Uterine smooth muscle cell (primary cell): ENCODE results near the gene GTF2IRD2. TPM values are rescaled to one million over a fixed set of nuclear protein-coding genes. Genes with fewer than 3 reads are reported as not detected.

Source experiments
- total RNA-seq: library from RNA; depleted of rRNA; stranded (reverse); fragments of >200 nt; gene quantifications from 2 replicates; pipeline ENCODE4 v1.2.3, GENCODE V29; 2014

The GTF2IRD2 gene
- 5.2 and 5.5 TPM in 2 replicates for total RNA-seq

DNA sequence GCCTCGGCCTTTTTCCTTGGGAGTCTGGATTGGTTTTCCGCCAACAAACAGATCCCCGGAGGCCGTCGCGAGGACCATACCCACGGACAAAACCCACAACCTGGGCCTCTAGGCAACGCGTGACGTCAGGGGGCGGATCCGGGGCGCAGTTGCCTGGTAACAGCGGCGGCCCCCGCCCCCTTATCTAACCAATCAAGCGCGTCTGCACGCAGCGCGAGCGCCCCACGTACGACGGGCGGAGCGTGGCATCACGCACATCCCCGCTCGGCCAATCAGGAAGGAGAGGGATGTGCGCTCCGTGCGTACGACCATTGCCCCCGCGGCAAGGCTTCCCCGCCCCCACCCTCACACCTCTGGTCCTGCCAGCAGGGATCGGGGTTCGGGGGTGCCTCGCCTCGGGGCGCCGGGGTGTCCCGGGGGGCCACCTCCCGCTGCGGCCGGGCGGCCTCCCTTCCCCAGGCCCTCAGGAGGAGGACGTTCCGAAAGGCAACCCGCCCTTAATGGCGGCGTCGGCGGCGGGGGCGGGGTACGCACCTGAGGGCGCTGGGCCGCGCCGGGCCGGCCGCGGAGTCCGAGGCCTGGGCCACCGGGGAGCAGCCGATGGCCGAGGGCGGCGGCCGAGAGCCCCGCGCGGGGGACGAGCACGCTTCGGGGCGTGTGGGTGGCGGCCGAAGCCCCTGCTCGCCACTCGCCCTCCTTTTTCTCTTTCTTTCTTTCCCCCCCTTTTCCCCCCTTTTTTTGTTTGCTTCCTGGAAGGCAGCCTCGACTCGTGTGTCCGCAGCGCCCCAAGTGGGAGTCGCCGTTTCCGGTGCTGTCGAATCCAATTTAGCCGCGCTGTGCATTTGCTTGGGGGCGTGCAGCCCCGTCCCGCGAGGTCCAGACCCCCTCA is at the start of gene GTF2IRD2:
Gene GTF2IRD2 (minus strand): TSS at position 773 of the 889 bp plus-strand sequence. CDS start 15,227 bp downstream, outside the sequence.

DNA sequence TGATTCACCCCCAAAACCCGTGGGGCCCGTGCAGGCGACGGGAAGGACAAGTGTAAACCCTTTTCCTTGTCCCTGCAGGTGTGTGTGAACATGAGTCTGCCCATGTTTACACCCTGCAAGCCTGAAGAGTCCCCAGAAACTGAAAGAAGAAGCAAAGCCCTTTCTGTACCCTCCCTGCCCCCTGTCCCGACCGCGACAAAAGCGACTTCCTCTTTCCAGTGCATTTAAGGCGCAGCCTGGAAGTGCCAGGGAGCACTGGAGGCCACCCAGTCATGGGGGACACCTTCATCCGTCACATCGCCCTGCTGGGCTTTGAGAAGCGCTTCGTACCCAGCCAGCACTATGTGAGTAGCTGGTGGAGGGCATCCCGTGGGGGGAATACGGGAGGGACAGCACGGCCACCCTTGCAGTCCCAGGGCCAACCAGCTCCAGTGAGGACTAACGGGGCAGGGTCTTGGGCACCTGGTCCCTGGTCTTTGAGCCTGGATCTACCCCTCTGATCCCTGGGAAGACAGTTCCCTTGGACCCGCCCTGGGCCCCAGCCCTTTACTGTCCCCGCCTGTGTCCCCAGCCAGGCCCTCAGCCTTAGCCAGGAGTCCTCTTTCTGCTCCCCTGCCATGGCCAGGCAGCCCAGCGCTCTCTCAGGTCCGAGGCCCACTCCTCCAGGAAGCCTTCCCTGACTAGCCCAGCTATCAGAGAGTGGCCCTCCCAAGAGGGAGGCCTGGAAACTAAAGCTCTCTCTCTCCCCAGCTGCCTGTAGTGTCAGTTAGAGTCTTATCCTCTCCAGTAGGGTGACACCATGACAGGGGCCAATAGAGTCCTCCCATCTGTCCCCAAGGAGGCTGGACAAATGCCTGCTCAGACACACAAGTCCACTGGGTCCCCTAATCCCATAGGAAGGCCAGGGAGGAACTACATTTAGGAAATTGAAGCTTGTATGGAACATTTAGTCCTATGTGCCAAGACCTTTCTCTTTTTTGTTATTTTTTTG is 77.3 kb downstream of the GTF2IRD2 start, which contains the start of gene NCF1:
Gene NCF1 (plus strand): TSS at position 252 of the 991 bp plus-strand sequence. CDS start 21 bp downstream, at position 273.

Other genes starting within 250 kb of the GTF2IRD2 start
- 76.3 and 78.7 TPM in 2 replicates for gene GTF2I, start 193.9 kb downstream of the GTF2IRD2 start, total RNA-seq
- 0.12 TPM in 1 of 2 replicates, not detected in the other for gene NCF1, start 77.6 kb downstream of the GTF2IRD2 start, total RNA-seq
- gene CASTOR2, start 113.1 kb upstream of the GTF2IRD2 start, total RNA-seq: 7.2 and 9.5 TPM in 2 replicates
- gene RCC1L, start 222.2 kb upstream of the GTF2IRD2 start, total RNA-seq: 56.1 and 70.4 TPM in 2 replicates
- 7.3 and 17.2 TPM in 2 replicates for gene GTF2IRD2B, start 241.0 kb upstream of the GTF2IRD2 start, total RNA-seq